Astrocyte of the cerebellum (primary cell): Measurements from ENCODE around the gene SLC26A9.

ENCODE experiments used
- DNase-seq: peaks from one replicate; pipeline ENCODE4 v3.0.0-alpha.2; 2011; ENCODE audit warnings: low read depth
- H3K4me3 ChIP-seq: 2 replicates; pipeline ENCODE4 v1.5.1; 2011; ENCODE audit warnings: mild to moderate bottlenecking, low read depth, low read length, moderate library complexity
- in situ Hi-C: cut with HindIII; loops from 2 replicates; pipeline ENCODE4 v1.10.0; 2017; ENCODE audit warnings: low sequenced_read_pairs
- TF ChIP-seq, protein P1 (sequence below): IDR thresholded peaks from 2 replicates; pipeline ENCODE4 v1.5.1; 2012; ENCODE audit warnings: low read length, low read depth, moderate library complexity, mild to moderate bottlenecking; ENCODE audit errors: missing control alignments

The SLC26A9 gene

DNA sequence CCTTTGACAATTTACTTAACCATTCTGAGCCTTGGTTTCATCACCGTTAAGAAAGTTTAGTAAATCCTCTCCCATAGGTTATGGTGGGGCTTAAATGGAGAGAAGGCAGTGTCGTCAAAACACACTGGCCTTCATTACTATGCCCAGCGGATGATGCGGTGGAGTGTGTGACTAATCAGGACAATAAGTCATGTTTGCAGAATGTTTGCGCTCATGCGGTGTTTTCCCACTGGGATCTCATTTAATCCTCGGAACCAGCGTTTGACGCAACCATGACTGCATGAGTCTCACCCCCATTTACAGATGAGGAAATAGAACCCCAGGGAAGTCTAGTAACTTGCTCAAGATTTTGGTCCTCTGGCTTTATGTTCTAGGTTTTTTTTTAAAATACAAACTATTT, 17.5 kb downstream of the SLC26A9 start:
- peak; percentile 77 for DNase-seq
- in situ Hi-C loops = loop anchor here (10.0 kb wide), 1 partner anchor 49 kb away; no protein-coding TSS in a partner anchor
- H3K4me3 ChIP-seq = no peak overlapping the region
- TF ChIP-seq, protein P1, sequence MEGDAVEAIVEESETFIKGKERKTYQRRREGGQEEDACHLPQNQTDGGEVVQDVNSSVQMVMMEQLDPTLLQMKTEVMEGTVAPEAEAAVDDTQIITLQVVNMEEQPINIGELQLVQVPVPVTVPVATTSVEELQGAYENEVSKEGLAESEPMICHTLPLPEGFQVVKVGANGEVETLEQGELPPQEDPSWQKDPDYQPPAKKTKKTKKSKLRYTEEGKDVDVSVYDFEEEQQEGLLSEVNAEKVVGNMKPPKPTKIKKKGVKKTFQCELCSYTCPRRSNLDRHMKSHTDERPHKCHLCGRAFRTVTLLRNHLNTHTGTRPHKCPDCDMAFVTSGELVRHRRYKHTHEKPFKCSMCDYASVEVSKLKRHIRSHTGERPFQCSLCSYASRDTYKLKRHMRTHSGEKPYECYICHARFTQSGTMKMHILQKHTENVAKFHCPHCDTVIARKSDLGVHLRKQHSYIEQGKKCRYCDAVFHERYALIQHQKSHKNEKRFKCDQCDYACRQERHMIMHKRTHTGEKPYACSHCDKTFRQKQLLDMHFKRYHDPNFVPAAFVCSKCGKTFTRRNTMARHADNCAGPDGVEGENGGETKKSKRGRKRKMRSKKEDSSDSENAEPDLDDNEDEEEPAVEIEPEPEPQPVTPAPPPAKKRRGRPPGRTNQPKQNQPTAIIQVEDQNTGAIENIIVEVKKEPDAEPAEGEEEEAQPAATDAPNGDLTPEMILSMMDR = no peak

DNA sequence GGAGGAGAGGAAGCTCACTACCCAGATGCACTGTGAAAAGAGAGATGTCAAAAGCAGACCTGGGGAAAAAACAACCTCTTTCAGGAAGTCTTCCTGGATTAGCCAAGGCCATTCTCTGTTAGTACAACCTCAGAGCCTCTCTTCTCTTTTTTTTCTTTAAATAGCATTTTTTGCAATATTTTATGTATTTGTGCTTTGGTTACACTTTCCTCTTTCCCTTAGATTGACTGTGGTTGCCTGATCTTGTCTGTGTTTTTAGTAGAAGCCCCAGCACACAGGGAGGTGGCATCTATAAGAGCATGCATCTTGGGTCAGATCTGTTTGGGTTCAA, 18.8 kb downstream of the SLC26A9 start:
- H3K4me3 ChIP-seq = no peak overlapping the region
- TF ChIP-seq, protein P1 = no peak
- DNase-seq = no peak
- in situ Hi-C loops = loop anchor here (10.0 kb wide), 1 partner anchor 50 kb away; no protein-coding TSS in a partner anchor

GRCh38 chr1:205923651-205924459, 19.4 kb downstream of the SLC26A9 start:
- in situ Hi-C loops = loop anchor here (10.0 kb wide), 1 partner anchor 51 kb away; no protein-coding TSS in a partner anchor
- DNase-seq = no peak

GRCh38 chr1:205922806-205923205, 20.4 kb downstream of the SLC26A9 start:
- TF ChIP-seq, protein P1 = no peak
- in situ Hi-C loops = loop anchor here (10.0 kb wide), 1 partner anchor 52 kb away; no protein-coding TSS in a partner anchor
- no peak overlapping the region for H3K4me3 ChIP-seq
- no peak for DNase-seq

More at GRCh38 chr1:205923651-205924459, 19.4 kb downstream of the SLC26A9 start:
- TF ChIP-seq, protein P1 = no peak
- no peak overlapping the region for H3K4me3 ChIP-seq

GRCh38 chr1:205922314-205922713, 20.9 kb downstream of the SLC26A9 start:
- TF ChIP-seq, protein P1 = no peak
- in situ Hi-C loops = loop anchor here (10.0 kb wide), 1 partner anchor 52 kb away; no protein-coding TSS in a partner anchor
- no peak for DNase-seq
- no peak overlapping the region for H3K4me3 ChIP-seq

DNA sequence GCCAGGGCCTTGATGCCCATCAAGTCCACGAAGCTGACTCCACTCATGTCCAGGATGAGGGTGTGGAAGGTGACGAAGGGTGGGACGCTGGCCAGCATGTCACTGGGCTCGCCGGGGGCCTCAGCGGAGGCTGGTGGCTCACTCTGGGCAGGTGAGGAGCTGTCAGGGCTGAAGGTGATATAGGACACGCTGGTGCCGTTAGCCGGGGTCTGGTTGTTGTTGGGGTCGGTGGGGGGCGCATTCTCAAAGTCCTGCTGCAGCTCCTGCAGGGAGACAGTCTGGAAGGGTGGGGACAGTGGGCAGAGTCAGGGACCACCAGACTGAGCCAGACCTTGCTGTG, 21.7 kb downstream of the SLC26A9 start:
- in situ Hi-C loops = loop anchor here (10.0 kb wide), 1 partner anchor 53 kb away; no protein-coding TSS in a partner anchor
- no peak overlapping the region for H3K4me3 ChIP-seq
- TF ChIP-seq, protein P1 = no peak
- DNase-seq = no peak
